Endothelial cell of umbilical vein (primary cell): Measurements from ENCODE around the gene FAM163A. TPM values are rescaled to one million over a fixed set of nuclear protein-coding genes. Genes with fewer than 3 reads are reported as not detected.

Experiments used
- BruUV-seq: library from RNA; stranded (reverse); fragments of 400-500 nt; replicated peaks from 2 replicates; lab custom pipeline; 2021; lab: Mats Ljungman, UMichigan
- CTCF ChIA-PET: fragments of 300-600, 350-600 bp; sonication (Branson Sonifier 250); formaldehyde crosslinking; loops from one replicate; lab custom pipeline; 2021; ENCODE audit warnings: antibody characterized with exemption, inconsistent platforms; lab: Charles Lee
- POLR2A ChIA-PET: fragments of 300-600, 350-600 bp; sonication (Branson Sonifier 250); formaldehyde crosslinking; loops from one replicate; lab custom pipeline; 2021; ENCODE audit warnings: antibody characterized with exemption, inconsistent platforms; lab: Charles Lee
- DNase-seq: peaks from one replicate; pipeline ENCODE4 v3.0.0-alpha.2; 2011; ENCODE audit warnings: low read depth, low spot score
- FAIRE-seq: peaks from 2 replicates; lab custom pipeline; 2011; peaks lifted over from hg19 to GRCh38; lab: Jason Lieb, UNC
- H2AFZ ChIP-seq: 2 replicates; pipeline ENCODE4 v1.6.0; 2012; ENCODE audit warnings: low read depth, low read length, control low read depth, inconsistent platforms
- H3K27ac ChIP-seq: 2 replicates; pipeline ENCODE4 v1.5.1; 2011; ENCODE audit warnings: low read depth, mild to moderate bottlenecking, control low read depth, low read length, moderate library complexity; ENCODE audit not compliant: insufficient read depth
- H3K27me3 ChIP-seq, 2 experiments: 2 replicates each; pipeline versions ENCODE4 v1.6.0 to v1.6.1; 2011; ENCODE audit warnings: low read length in 2 of 2, mixed read lengths in 1 of 2; ENCODE audit not compliant: control insufficient read depth in 2 of 2, insufficient read depth in 2 of 2
- H3K36me3 ChIP-seq, 2 experiments: 2 replicates in 1 of 2; 3 replicates in 1 of 2; pipeline ENCODE4 v1.5.1; 2011; ENCODE audit warnings: low read length in 2 of 2, mild to moderate bottlenecking in 1 of 2, moderate library complexity in 1 of 2; ENCODE audit not compliant: control insufficient read depth in 2 of 2, insufficient read depth in 2 of 2; ENCODE audit errors: extremely low read depth in 1 of 2
- H3K4me1 ChIP-seq: 3 replicates; pipeline ENCODE4 v1.5.1; 2011; ENCODE audit warnings: mild to moderate bottlenecking, low read length; ENCODE audit not compliant: control insufficient read depth, insufficient read depth; ENCODE audit errors: extremely low read depth
- H3K4me2 ChIP-seq: 2 replicates; pipeline ENCODE4 v1.6.1; 2011; ENCODE audit warnings: low read length, control low read depth, mixed read lengths; ENCODE audit not compliant: insufficient read depth
- H3K4me3 ChIP-seq, 3 experiments: fragments of 200-600 bp in 1 of 3; sonication (generic), shearing (Covaris generic) in 1 of 3; replicated peaks in 1 of 3; 2 replicates each; pipeline ENCODE4 v1.5.1; 2011 to 2016; ENCODE audit warnings: control low read depth in 3 of 3, low read length in 3 of 3, mild to moderate bottlenecking in 2 of 3, inconsistent platforms in 1 of 3, low read depth in 1 of 3, moderate library complexity in 1 of 3; ENCODE audit not compliant: insufficient read depth in 1 of 3
- H3K79me2 ChIP-seq: 2 replicates; pipeline ENCODE4 v1.6.0; 2012; ENCODE audit warnings: low read length, inconsistent platforms; ENCODE audit not compliant: control insufficient read depth, insufficient read depth
- H3K9ac ChIP-seq: replicated peaks from 2 replicates; pipeline ENCODE3; 2011; ENCODE audit warnings: low read length, control low read depth; ENCODE audit not compliant: insufficient read depth; ENCODE audit errors: extremely low read depth
- H3K9me1 ChIP-seq: replicated peaks from 3 replicates; pipeline ENCODE4 v1.6.0; 2011; ENCODE audit warnings: mild to moderate bottlenecking, low read length; ENCODE audit not compliant: control insufficient read depth, insufficient read depth; ENCODE audit errors: extremely low read depth
- H3K9me3 ChIP-seq: replicated peaks from 2 replicates; pipeline ENCODE4 v1.5.1; 2012; ENCODE audit warnings: low read length, inconsistent platforms; ENCODE audit not compliant: control insufficient read depth, insufficient read depth
- H4K20me1 ChIP-seq: replicated peaks from 2 replicates; pipeline ENCODE3; 2011; ENCODE audit warnings: mild to moderate bottlenecking, low read length; ENCODE audit not compliant: control insufficient read depth, insufficient read depth; ENCODE audit errors: extremely low read depth
- EZH2 ChIP-seq: IDR thresholded peaks from 2 replicates; pipeline ENCODE4 v1.6.1; 2012; ENCODE audit warnings: borderline replicate concordance, low read depth, mild to moderate bottlenecking, moderate library complexity, low read length, inconsistent platforms; ENCODE audit not compliant: severe bottlenecking
- GATA2 ChIP-seq: IDR thresholded peaks from 2 replicates; pipeline ENCODE4 v1.7.0; 2011; ENCODE audit warnings: low read depth, mild to moderate bottlenecking, moderate library complexity, mixed read lengths, low read length; ENCODE audit not compliant: insufficient read length, insufficient read depth
- JUN ChIP-seq: IDR thresholded peaks from 2 replicates; pipeline ENCODE4 v1.6.1; 2011; ENCODE audit warnings: borderline replicate concordance, low read depth; ENCODE audit not compliant: insufficient read length, insufficient read depth
- MYC ChIP-seq: IDR thresholded peaks from one replicate; pipeline ENCODE4 v1.6.1; 2011; ENCODE audit warnings: mild to moderate bottlenecking, low read depth, low read length
- POLR2A ChIP-seq: IDR thresholded peaks from 2 replicates; pipeline ENCODE4 v1.6.1; 2012; ENCODE audit warnings: low read depth, mild to moderate bottlenecking, control low read depth, low read length
- dilution Hi-C: fragments of 300-500 bp; cut with MboI; formaldehyde crosslinking; loops from one replicate; pipeline ENCODE4 v1.15.0; 2019; ENCODE audit warnings: low sequenced_read_pairs; ENCODE audit not compliant: extremely low pct_ligation_motif_present
- intact Hi-C: fragments of 100-400 bp; cut with micrococcal nuclease; formaldehyde crosslinking; loops from one replicate; pipeline ENCODE4 v1.10.0; 2022
- polyA plus RNA-seq, 4 experiments: library from polyadenylated mRNA; depleted of rRNA in 3 of 4; stranded (reverse) in 3 of 4; unstranded in 1 of 4; fragments of >200 nt; gene quantifications; 2 replicates each; pipeline versions ENCODE4 v1.2.1 to v1.2.3, GENCODE V29; 2011 to 2012; ENCODE audit warnings: missing spikeins in 1 of 4
- total RNA-seq: library from RNA; stranded (reverse); gene quantifications from 2 replicates; pipeline ENCODE4 v1.2.3, GENCODE V29; 2021
- TF ChIP-seq, protein P1 (sequence below): IDR thresholded peaks from 2 replicates; pipeline ENCODE4 v1.6.1; 2011; ENCODE audit not compliant: insufficient read depth, insufficient read length

The FAM163A gene
- total and polyA plus RNA-seq, 2 donors (not counting 3 experiments of a cell fraction or from before 2014, with no cell fraction given) = not detected

- H2AFZ ChIP-seq = no peak overlapping the region
- dilution Hi-C loops (no loop called here), intact Hi-C loops (no loop called here)
- DNase-seq (no peak), FAIRE-seq (no peak)
- no peaks in the 10 kb centered on the region for H3K36me3 ChIP-seq
- no peak overlapping the region for H3K27ac ChIP-seq
- ChIA-PET CTCF (interaction anchor here (1.3 to 1.6 kb wide), 2 partner anchors 24 to 67 kb away, joined by 4 to 5 read pairs; no protein-coding TSS in a partner anchor), POLR2A (no interaction called here)
- no peaks in the 10 kb centered on the region for H3K9me3 ChIP-seq
- TF ChIP-seq POLR2A (no peak), GATA2 (no peak), MYC (no peak), JUN (no peak)
- H3K27me3 ChIP-seq = peaks cover 40 to 65% of the 10 kb centered on the region in 2 experiments
- H3K9ac ChIP-seq = no peak overlapping the region
- no peaks in the 10 kb centered on the region for H4K20me1 ChIP-seq
- no peaks in the 10 kb centered on the region for H3K4me1 ChIP-seq
- no peak overlapping the region for H3K4me2 ChIP-seq
- no peaks in the 10 kb centered on the region for H3K79me2 ChIP-seq
- BruUV-seq = no TSS peak
- no peak overlapping the region for H3K4me3 ChIP-seq
- no peaks in the 10 kb centered on the region for H3K9me1 ChIP-seq
These were observed 4.5 kb downstream of the FAM163A start for GRCh38 chr1:179747611-179748010.

DNA sequence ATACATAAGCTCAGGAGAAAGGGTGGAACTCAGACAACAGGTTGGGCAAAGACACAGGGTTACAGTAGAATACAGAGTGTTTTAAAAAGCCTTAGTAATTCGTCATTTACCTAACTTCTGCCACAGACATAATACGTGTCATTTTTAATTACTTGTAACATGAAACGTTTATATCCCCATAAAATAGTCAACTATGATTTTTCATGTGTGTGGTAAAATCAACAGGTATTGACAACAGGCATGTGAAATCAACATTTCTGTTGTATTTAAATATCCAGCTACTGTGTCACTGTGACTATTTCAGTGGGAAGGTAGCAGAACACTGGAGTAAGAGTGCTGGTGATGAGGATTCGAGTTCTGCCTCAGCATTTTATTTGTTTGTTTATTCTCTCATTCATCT lies 5.7 kb downstream of the FAM163A start:
- Histone ChIP-seq H2AFZ (no peak overlapping the region), H3K4me1 (no peaks in the 10 kb centered on the region), H3K27me3 (peaks cover 36 to 56% of the 10 kb centered on the region in 2 experiments), H3K9me3 (no peaks in the 10 kb centered on the region), H3K27ac (no peak overlapping the region), H3K4me3 (no peak overlapping the region), H3K36me3 (no peaks in the 10 kb centered on the region), H3K9me1 (no peaks in the 10 kb centered on the region), H3K4me2 (no peak overlapping the region), H3K79me2 (no peaks in the 10 kb centered on the region), H3K9ac (no peak overlapping the region), H4K20me1 (no peaks in the 10 kb centered on the region)
- intact Hi-C loops = no loop called here
- dilution Hi-C loops = no loop called here
- ChIA-PET POLR2A (no interaction called here), CTCF (interaction anchor here (1.3 to 1.6 kb wide), 2 partner anchors 23 to 66 kb away, joined by 4 to 5 read pairs; no protein-coding TSS in a partner anchor)
- DNase-seq (no peak), FAIRE-seq (no peak)
- no TSS peak for BruUV-seq
- no peak for TF ChIP-seq EZH2
- TF ChIP-seq, protein P1, sequence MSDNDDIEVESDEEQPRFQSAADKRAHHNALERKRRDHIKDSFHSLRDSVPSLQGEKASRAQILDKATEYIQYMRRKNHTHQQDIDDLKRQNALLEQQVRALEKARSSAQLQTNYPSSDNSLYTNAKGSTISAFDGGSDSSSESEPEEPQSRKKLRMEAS = no peak
